SU-DHL-6 (cell line): ENCODE results near the gene DAW1.

ENCODE experiments used
- H2AFZ ChIP-seq: fragments of 200-600 bp; sonication (generic); 2 replicates; pipeline ENCODE4 v1.6.1; 2014; ENCODE audit warnings: low read depth, mild to moderate bottlenecking, moderate library complexity, mixed read lengths, antibody characterized with exemption, low read length; ENCODE audit not compliant: severe bottlenecking
- H3F3A ChIP-seq: fragments of 200-600 bp; shearing (Covaris generic); 2 replicates; pipeline ENCODE4 v1.6.0; 2016; ENCODE audit warnings: antibody characterized with exemption, mild to moderate bottlenecking; ENCODE audit not compliant: insufficient read depth
- H3K27ac ChIP-seq: fragments of 200-600 bp; sonication (generic); 2 replicates; pipeline ENCODE4 v1.5.1; 2016; ENCODE audit warnings: low read depth, mild to moderate bottlenecking, low read length, moderate library complexity, mixed read lengths
- H3K27me3 ChIP-seq: fragments of 200-600 bp; sonication (generic), shearing (Covaris generic); 2 replicates; pipeline ENCODE4 v1.6.0; 2014; ENCODE audit warnings: mild to moderate bottlenecking, low read length
- H3K36me3 ChIP-seq: fragments of 200-600 bp; sonication (generic); 2 replicates; pipeline ENCODE4 v1.6.1; 2014; ENCODE audit warnings: mild to moderate bottlenecking, low read length, mixed read lengths
- H3K4me2 ChIP-seq: fragments of 300-600, 200-600 bp; shearing (Covaris generic), sonication (generic); 2 replicates; pipeline ENCODE4 v1.6.0; 2014; ENCODE audit warnings: low read length, low read depth, mild to moderate bottlenecking; ENCODE audit not compliant: poor library complexity, severe bottlenecking
- H3K4me3 ChIP-seq: fragments of 200-600 bp; sonication (generic); 2 replicates; pipeline ENCODE4 v1.5.1; 2014; ENCODE audit warnings: antibody characterized with exemption, low read length, mild to moderate bottlenecking, mixed read lengths; ENCODE audit not compliant: insufficient read depth, poor library complexity, severe bottlenecking
- H3K79me2 ChIP-seq: fragments of 200-600 bp; sonication (generic); 2 replicates; pipeline ENCODE4 v1.6.1; 2014; ENCODE audit warnings: mild to moderate bottlenecking, low read length, moderate library complexity; ENCODE audit not compliant: insufficient read depth
- H3K9ac ChIP-seq: fragments of 200-600 bp; sonication (generic); 2 replicates; pipeline ENCODE4 v1.7.0; 2014; ENCODE audit warnings: mild to moderate bottlenecking, low read length
- H3K9me2 ChIP-seq: fragments of 200-600 bp; sonication (generic); replicated peaks from 2 replicates; pipeline ENCODE4 v1.6.1; 2014; ENCODE audit warnings: low read length; ENCODE audit not compliant: insufficient read depth
- H3K9me3 ChIP-seq: fragments of 200-600 bp; sonication (generic); 2 replicates; pipeline ENCODE4 v1.6.1; 2014; ENCODE audit warnings: low read length, mixed read lengths; ENCODE audit not compliant: insufficient read depth
- H4K20me1 ChIP-seq: fragments of 200-600 bp; sonication (generic); 2 replicates; pipeline ENCODE4 v1.6.1; 2014; ENCODE audit warnings: low read depth, mild to moderate bottlenecking, antibody characterized with exemption, low read length, moderate library complexity, mixed read lengths
- EZH2phosphoT487 ChIP-seq: fragments of 200-600 bp; sonication (generic), shearing (Covaris generic); conservative IDR thresholded peaks from 2 replicates; pipeline ENCODE4 v1.6.1; 2018; ENCODE audit warnings: mild to moderate bottlenecking, antibody characterized with exemption, low read length, moderate library complexity, mixed read lengths
- TF ChIP-seq, protein P1 (sequence below): fragments of 200-600 bp; sonication (generic); IDR thresholded peaks from one replicate; pipeline ENCODE4 v1.5.1; 2017; ENCODE audit warnings: antibody characterized with exemption, mild to moderate bottlenecking, low read length, moderate library complexity; ENCODE audit not compliant: insufficient read depth, poor library complexity, severe bottlenecking

Gene DAW1

DNA sequence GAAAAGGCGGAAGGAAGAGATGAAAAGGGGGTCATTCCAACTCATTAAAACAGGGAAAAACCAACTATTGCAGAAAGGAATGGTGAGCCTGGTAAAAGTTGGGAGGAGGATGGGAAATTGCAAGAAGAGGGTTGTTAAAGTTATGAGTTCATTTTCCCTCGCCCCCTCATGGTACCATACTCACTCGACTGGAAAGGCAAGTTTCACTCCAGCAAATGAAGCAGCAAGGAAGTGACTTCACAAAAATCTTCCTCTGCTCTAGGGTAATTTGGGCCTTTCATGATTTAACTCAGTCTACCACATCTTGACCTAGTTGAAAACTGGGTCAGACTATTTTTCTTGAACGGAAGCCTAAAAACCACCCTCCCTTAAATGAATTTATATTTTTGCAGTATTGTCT lies 22.8 kb upstream of the DAW1 start:
- no peak overlapping the region for H3K4me2 ChIP-seq
- no peak overlapping the region for H3K27ac ChIP-seq

DNA sequence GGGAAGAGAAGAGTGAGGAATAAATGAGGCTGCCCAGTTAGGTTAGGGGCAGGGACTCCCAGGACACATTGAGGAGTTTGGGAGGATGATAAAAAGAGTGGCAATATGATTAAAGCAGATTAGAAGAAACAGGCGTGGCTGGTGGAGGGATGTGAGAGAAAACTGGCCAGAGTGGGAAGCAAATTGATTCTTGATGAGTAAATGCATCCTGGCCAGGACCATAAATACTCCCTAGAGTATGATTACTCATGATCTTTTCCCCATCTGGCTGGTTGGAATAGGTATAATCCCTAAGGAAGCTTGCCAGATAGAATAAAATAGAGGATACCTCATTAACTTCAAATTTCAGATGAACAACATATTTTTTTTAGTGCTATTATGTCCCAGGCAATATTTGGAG lies 21.5 kb upstream of the DAW1 start:
- H3K4me2 ChIP-seq = no peak overlapping the region

More for the DNA sequence above, 22.8 kb upstream of the DAW1 start:
- no peaks in the 10 kb centered on the region for H3K27me3 ChIP-seq
- H3F3A ChIP-seq = no peaks in the 10 kb centered on the region
- H4K20me1 ChIP-seq = no peaks in the 10 kb centered on the region
- TF ChIP-seq, protein P1, sequence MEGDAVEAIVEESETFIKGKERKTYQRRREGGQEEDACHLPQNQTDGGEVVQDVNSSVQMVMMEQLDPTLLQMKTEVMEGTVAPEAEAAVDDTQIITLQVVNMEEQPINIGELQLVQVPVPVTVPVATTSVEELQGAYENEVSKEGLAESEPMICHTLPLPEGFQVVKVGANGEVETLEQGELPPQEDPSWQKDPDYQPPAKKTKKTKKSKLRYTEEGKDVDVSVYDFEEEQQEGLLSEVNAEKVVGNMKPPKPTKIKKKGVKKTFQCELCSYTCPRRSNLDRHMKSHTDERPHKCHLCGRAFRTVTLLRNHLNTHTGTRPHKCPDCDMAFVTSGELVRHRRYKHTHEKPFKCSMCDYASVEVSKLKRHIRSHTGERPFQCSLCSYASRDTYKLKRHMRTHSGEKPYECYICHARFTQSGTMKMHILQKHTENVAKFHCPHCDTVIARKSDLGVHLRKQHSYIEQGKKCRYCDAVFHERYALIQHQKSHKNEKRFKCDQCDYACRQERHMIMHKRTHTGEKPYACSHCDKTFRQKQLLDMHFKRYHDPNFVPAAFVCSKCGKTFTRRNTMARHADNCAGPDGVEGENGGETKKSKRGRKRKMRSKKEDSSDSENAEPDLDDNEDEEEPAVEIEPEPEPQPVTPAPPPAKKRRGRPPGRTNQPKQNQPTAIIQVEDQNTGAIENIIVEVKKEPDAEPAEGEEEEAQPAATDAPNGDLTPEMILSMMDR = no peak
- TF ChIP-seq EZH2phosphoT487 = no peak
- H3K79me2 ChIP-seq = no peaks in the 10 kb centered on the region
- no peak overlapping the region for H3K4me3 ChIP-seq
- H2AFZ ChIP-seq = no peak overlapping the region
- no peaks in the 10 kb centered on the region for H3K9me2 ChIP-seq
- H3K9me3 ChIP-seq = no peaks in the 10 kb centered on the region
- no peaks in the 10 kb centered on the region for H3K36me3 ChIP-seq
- no peak overlapping the region for H3K9ac ChIP-seq

DNA sequence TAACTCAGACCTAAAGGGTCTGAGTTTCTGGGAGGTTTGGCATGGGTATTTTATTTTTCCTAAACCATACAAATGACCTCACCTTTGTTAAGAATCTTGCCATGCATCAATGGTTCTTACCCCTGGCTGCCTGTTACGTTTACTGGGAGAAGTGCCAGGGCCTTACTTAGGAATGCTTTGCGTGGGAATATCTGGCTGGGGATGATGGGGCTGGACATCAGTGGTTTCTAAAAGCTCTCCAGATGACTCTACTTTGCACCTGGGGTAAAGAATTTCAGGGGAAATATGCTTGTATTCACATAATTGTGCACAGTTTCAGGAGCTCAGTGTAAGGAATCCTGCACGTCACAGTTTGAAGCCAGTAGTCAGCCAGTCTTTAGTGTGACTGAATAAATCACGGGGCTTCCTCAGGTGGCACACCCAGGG lies 18.2 kb upstream of the DAW1 start:
- no peak overlapping the region for H3K9ac ChIP-seq
- H3K9me3 ChIP-seq = no peaks in the 10 kb centered on the region
- H3F3A ChIP-seq = no peaks in the 10 kb centered on the region
- TF ChIP-seq, protein P1 = no peak
- no peak for TF ChIP-seq EZH2phosphoT487
- no peaks in the 10 kb centered on the region for H3K36me3 ChIP-seq
- no peak overlapping the region for H3K4me3 ChIP-seq
- H3K27ac ChIP-seq = no peak overlapping the region
- no peak overlapping the region for H3K4me2 ChIP-seq
- H3K27me3 ChIP-seq = no peaks in the 10 kb centered on the region
- no peak overlapping the region for H2AFZ ChIP-seq
- no peaks in the 10 kb centered on the region for H4K20me1 ChIP-seq
- no peaks in the 10 kb centered on the region for H3K79me2 ChIP-seq
- no peaks in the 10 kb centered on the region for H3K9me2 ChIP-seq

More for the DNA sequence above, 21.5 kb upstream of the DAW1 start:
- Histone ChIP-seq H3F3A (no peaks in the 10 kb centered on the region), H3K27me3 (no peaks in the 10 kb centered on the region), H3K9me2 (no peaks in the 10 kb centered on the region), H3K4me3 (no peak overlapping the region), H3K27ac (no peak overlapping the region), H2AFZ (no peak overlapping the region), H3K79me2 (no peaks in the 10 kb centered on the region), H3K9ac (no peak overlapping the region), H3K9me3 (no peaks in the 10 kb centered on the region), H3K36me3 (no peaks in the 10 kb centered on the region), H4K20me1 (no peaks in the 10 kb centered on the region)
- TF ChIP-seq, protein P1 = no peak
- TF ChIP-seq EZH2phosphoT487 = no peak
